DOHH2 (cell line): Measurements from ENCODE around the gene GP1BB.

Experiments used
- CTCF ChIP-seq: fragments of 200-600 bp; sonication (generic); IDR thresholded peaks from one replicate; pipeline ENCODE4 v1.5.1; 2014; ENCODE audit warnings: antibody characterized with exemption, mild to moderate bottlenecking, low read depth, low read length; ENCODE audit not compliant: poor library complexity, severe bottlenecking
- EZH2phosphoT487 ChIP-seq: fragments of 200-600 bp; sonication (generic); IDR thresholded peaks from 2 replicates; pipeline ENCODE4 v1.6.1; 2017; ENCODE audit warnings: borderline replicate concordance, mild to moderate bottlenecking, antibody characterized with exemption, low read length, moderate library complexity, mixed read lengths

- TF ChIP-seq CTCF: peak; percentile 46
- no peak for TF ChIP-seq EZH2phosphoT487
These were observed 5.5 kb upstream of the GP1BB start for GRCh38 chr22:19717691-19718455.
